Measurements from ENCODE around the gene CADPS2. TPM values are rescaled to one million over a fixed set of nuclear protein-coding genes. Genes with fewer than 3 reads are reported as not detected.

CADPS2 gene
- total and polyA plus RNA-seq, 10 of the 15 experiments (the other 5 are each of a cell fraction or from before 2014, with no cell fraction given), result 0.05 to 7.5 (median 0.25) TPM

- no peak for TF ChIP-seq CTCF (IDR thresholded peaks at IDR 0.05 in 2 of 3, conservative IDR thresholded peaks at IDR 0.05 in 1 of 3; ENCODE audit: control insufficient read depth in 2 of 3, extremely low read depth in 1 of 3, insufficient read depth in 1 of 3, low read depth in 3 of 3, low read length in 3 of 3)
Measured at GRCh38 chr7:122577449-122578003, 308.7 kb downstream of the CADPS2 start (continued).

GRCh38 chr7:122572706-122573105, 313.6 kb downstream of the CADPS2 start:
- no TSS peak for BruUV-seq (replicated peaks)
- WGBS (ENCODE audit: insufficient coverage, insufficient replicate concordance, low lambda C conversion rate, missing lambda C conversion rate), result 36% methylated on average over 4 of the region's 4 CpGs
- ChIA-PET CTCF (interaction anchor here (1.1 to 1.2 kb wide), 2 partner anchors 10 to 40 kb away, joined by 3 to 5 read pairs; no protein-coding TSS in a partner anchor), RAD21 (ENCODE audit: unreplicated experiment) (interaction anchor here (0.7 to 0.8 kb wide), 2 partner anchors 19 to 50 kb away, joined by 3 to 4 read pairs; no protein-coding TSS in a partner anchor), POLR2A (no interaction called here), SMC1A (ENCODE audit: uncharacterized antibody, unreplicated experiment) (interaction anchor here (0.9 to 1.2 kb wide), 3 partner anchors 14 to 63 kb away, joined by 3 read pairs; no protein-coding TSS in a partner anchor)
- no peak for ATAC-seq
- FAIRE-seq, result no peak
- Histone ChIP-seq H3K27ac (ENCODE audit: control insufficient read depth, insufficient read depth) (no peak overlapping the region), H4K20me1 (ENCODE audit: control insufficient read depth, insufficient read depth) (no peaks in the 10 kb centered on the region), H3K79me2 (ENCODE audit: control insufficient read depth, insufficient read depth, low read length) (no peaks in the 10 kb centered on the region), H3K9ac (ENCODE audit: control insufficient read depth, insufficient read depth, low read length) (no peak overlapping the region), H3K4me2 (ENCODE audit: control insufficient read depth, insufficient read depth) (no peak overlapping the region), H3K36me3 (ENCODE audit: control insufficient read depth in 2 of 2, insufficient read depth in 2 of 2, low read length in 1 of 2) (no peaks in the 10 kb centered on the region), H3K9me3 (replicated peaks; ENCODE audit: control insufficient read depth, insufficient read depth, low read length) (no peaks in the 10 kb centered on the region), H3K4me1 (ENCODE audit: control insufficient read depth, insufficient read depth, low read length) (no peaks in the 10 kb centered on the region), H2AFZ (ENCODE audit: control insufficient read depth, low read depth, low read length) (no peak overlapping the region), H3K4me3 (no peak overlapping the region), H3K27me3 (replicated peaks in 1 of 2; ENCODE audit: control insufficient read depth in 2 of 2, insufficient read depth in 2 of 2, low read length in 1 of 2) (no peaks in the 10 kb centered on the region)
- intact Hi-C loops (cut with micrococcal nuclease; ENCODE audit: unreplicated experiment), result no loop called here
- in situ Hi-C loops (cut with MboI), result no loop called here
- DNase-seq (ENCODE audit: low read depth, low spot score), result no peak
- TF ChIP-seq HDAC6 (IDR thresholded peaks at IDR 0.05; ENCODE audit: unreplicated experiment) (no peak), ZSCAN29 (IDR thresholded peaks at IDR 0.05) (no peak), STAT1 (conservative IDR thresholded peaks at IDR 0.05) (no peak), ZBTB4 (CRISPR knock-in tag; IDR thresholded peaks at IDR 0.05) (no peak), BCL3 (IDR thresholded peaks at IDR 0.05; ENCODE audit: borderline replicate concordance, insufficient read depth, low read depth, low read length, poor library complexity, severe bottlenecking) (no peak), YBX1 (IDR thresholded peaks at IDR 0.05) (no peak), ASH2L (IDR thresholded peaks at IDR 0.05; ENCODE audit: borderline replicate concordance, low read depth) (no peak), TARDBP (IDR thresholded peaks at IDR 0.05; ENCODE audit: borderline replicate concordance) (no peak), SIX5 (IDR thresholded peaks at IDR 0.05; ENCODE audit: low read depth, low read length, severe bottlenecking) (no peak), FOXM1 (IDR thresholded peaks at IDR 0.05; ENCODE audit: low read depth, low read length) (no peak), ZBTB11 (CRISPR knock-in tag; IDR thresholded peaks at IDR 0.05) (no peak)
